IPS-15b (cell line): ENCODE results near the gene ZNF174.

Experiments
- H3K27me3 ChIP-seq: one replicate; pipeline ENCODE4 v1.6.1; 2013; ENCODE audit warnings: low read length; ENCODE audit not compliant: control insufficient read depth, insufficient read depth
- H3K36me3 ChIP-seq: one replicate; pipeline ENCODE4 v1.6.1; 2013; ENCODE audit warnings: low read length; ENCODE audit not compliant: control insufficient read depth, insufficient read depth
- H3K4me1 ChIP-seq: one replicate; pipeline ENCODE4 v1.6.1; 2013; ENCODE audit warnings: mild to moderate bottlenecking, low read length; ENCODE audit not compliant: control insufficient read depth, insufficient read depth
- H3K4me3 ChIP-seq: one replicate; pipeline ENCODE4 v1.5.1; 2013; ENCODE audit warnings: low read depth, low read length
- H3K9ac ChIP-seq: one replicate; pipeline ENCODE4 v1.6.1; 2013; ENCODE audit warnings: low read depth, mild to moderate bottlenecking, low read length
- H3K9me3 ChIP-seq: one replicate; pipeline ENCODE4 v1.6.1; 2013; ENCODE audit warnings: mild to moderate bottlenecking, low read length; ENCODE audit not compliant: control insufficient read depth, insufficient read depth

Gene ZNF174

DNA sequence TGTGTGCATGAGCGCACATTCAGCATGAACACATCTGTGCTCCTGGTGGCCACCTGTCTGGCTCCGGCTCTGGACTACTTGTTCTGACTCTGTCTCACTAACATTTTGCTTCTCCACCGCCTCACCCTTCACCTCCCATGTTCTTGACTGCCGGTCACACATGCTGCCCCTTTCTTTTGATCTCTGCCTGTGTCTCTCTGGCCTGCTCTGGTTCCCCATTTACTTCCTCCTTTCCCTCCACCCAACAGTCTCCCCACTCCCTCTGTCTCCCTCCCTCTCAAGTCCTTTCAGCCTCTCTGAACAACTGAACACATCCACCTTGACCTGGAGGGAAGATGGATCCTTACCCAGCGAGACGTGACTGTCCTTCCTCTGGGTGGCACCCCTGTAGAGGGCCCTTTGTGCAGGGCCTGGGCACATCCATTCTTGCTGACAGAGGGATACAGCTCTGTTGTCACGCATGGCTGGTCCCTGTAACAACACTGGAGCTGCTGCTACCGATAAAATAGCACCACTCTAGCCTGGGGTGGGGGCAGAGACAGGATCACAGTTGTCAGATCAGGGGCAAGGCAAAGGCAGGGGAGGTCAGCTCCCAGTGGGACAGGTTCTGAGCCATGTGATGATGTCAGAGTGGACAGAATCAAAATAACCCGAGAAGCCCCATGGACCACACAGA lies 11.2 kb upstream of the ZNF174 start:
- Histone ChIP-seq H3K4me1 (no peaks in the 10 kb centered on the region), H3K27me3 (no peaks in the 10 kb centered on the region), H3K9me3 (peaks cover 2% of the 10 kb centered on the region), H3K36me3 (peaks cover 22% of the 10 kb centered on the region), H3K4me3 (no peak overlapping the region), H3K9ac (no peak overlapping the region)

DNA sequence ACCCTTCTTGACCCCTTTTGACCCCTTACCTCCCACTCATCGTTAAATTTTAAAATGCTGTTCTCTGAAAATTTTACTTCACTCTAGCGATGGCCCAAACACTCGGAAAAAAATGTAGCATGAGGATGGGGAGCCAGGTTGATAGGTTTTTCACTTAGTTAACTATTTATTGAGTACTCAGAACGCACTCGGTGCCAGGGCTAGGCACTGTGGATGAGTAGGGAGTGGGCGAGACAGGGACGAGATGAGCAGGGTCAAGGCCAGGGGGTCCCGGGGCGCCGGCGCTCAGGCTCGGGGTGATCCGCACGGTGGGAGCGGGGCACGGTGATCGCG lies 603 bp upstream of the ZNF174 start:
- no peaks in the 10 kb centered on the region for H3K4me1 ChIP-seq
- H3K9ac ChIP-seq, result peak overlapping the region; percentile 81
- no peaks in the 10 kb centered on the region for H3K27me3 ChIP-seq
- peak overlapping the region; percentile 90 for H3K4me3 ChIP-seq
- H3K36me3 ChIP-seq, result peaks cover 23% of the 10 kb centered on the region
- H3K9me3 ChIP-seq, result no peaks in the 10 kb centered on the region

- Histone ChIP-seq H3K4me1 (no peaks in the 10 kb centered on the region), H3K36me3 (peaks cover 18% of the 10 kb centered on the region), H3K27me3 (no peaks in the 10 kb centered on the region), H3K4me3 (peak overlapping the region; percentile 90), H3K9me3 (peaks cover 7% of the 10 kb centered on the region), H3K9ac (peak overlapping the region; percentile 76)
Observed at GRCh38 chr16:3401719-3402397, 843 bp downstream of the ZNF174 start.

DNA sequence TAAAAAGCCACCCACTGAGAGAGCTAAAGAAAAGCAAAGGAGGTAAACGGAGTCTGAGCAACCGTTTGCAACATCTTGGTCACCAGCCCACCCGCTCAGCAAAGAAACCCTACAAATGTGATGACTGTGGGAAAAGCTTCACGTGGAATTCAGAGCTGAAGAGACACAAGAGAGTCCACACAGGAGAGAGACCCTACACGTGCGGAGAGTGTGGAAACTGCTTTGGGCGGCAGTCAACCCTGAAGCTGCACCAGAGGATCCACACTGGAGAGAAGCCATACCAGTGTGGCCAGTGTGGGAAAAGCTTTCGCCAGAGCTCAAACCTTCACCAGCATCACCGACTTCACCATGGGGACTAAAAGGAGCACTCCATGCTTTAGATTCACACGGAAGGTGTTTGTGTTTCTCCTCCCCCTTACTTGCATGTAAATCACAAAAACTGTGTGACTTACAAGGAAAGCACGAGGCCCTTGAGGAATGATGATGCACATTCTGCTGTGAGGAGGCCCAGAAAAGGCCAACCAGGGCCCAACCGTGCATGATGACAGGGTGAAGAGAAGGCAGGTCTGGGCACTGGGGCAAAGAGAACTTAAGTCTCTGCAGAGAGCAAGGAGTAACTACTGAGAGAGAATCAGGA lies 7.7 kb downstream of the ZNF174 start:
- Histone ChIP-seq H3K27me3 (no peaks in the 10 kb centered on the region), H3K36me3 (peaks cover 26% of the 10 kb centered on the region), H3K9me3 (peaks cover 25% of the 10 kb centered on the region)

GRCh38 chr16:3413730-3414379 lies 12.8 kb downstream of the ZNF174 start:
- no peaks in the 10 kb centered on the region for H3K4me1 ChIP-seq
- peaks cover 2% of the 10 kb centered on the region for H3K36me3 ChIP-seq
- peak overlapping the region; percentile 45 for H3K4me3 ChIP-seq
- peaks cover 5% of the 10 kb centered on the region for H3K9me3 ChIP-seq
- no peak overlapping the region for H3K9ac ChIP-seq
- H3K27me3 ChIP-seq, result no peaks in the 10 kb centered on the region

More for the DNA sequence above, 7.7 kb downstream of the ZNF174 start:
- H3K4me1 ChIP-seq, result no peaks in the 10 kb centered on the region
- no peak overlapping the region for H3K4me3 ChIP-seq
- no peak overlapping the region for H3K9ac ChIP-seq

DNA sequence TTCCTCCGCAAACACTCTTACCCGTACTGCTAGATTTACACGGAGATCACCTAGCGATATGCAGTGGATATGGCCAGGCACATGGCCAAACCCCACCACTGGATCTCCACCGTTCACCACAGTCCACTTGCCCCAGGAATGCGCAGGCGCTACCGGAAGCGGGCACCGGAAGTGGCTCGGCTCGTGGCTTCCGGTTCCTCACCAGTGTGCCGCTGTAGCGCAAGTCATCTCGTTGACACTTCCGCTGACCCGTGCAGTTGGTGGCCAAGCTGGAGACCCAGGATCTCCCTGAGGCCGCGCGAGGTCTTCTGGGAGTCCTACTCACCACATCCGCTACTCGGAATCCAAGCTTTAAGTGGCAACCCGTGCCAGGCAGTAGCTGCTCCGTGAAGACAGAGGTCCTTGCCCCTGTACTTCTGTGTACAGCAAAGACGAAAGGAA lies 30.8 kb downstream of the ZNF174 start:
- no peaks in the 10 kb centered on the region for H3K4me1 ChIP-seq
- no peaks in the 10 kb centered on the region for H3K27me3 ChIP-seq
- no peaks in the 10 kb centered on the region for H3K36me3 ChIP-seq
- H3K9ac ChIP-seq, result no peak overlapping the region
- H3K9me3 ChIP-seq, result no peaks in the 10 kb centered on the region
- H3K4me3 ChIP-seq, result no peak overlapping the region

DNA sequence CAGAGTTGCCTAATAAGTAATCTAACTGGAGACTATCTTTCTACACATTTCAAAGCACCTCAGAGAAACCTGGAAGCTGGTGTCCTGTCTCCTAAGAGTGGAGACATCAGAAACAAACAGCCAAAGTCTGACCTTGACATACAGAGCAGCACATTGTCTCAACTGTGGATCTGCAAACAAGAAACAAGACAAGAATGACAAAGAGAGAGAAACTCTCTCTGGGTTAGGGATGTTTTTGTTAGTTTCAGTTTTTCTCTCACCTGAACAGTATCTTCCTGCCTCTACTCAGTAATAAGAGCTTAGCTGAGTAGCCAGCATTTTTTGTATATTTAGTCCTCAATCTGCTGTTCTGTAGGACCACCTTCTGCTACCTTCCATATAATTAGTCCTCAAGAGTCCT lies 33.4 kb downstream of the ZNF174 start:
- no peak overlapping the region for H3K4me3 ChIP-seq
- no peaks in the 10 kb centered on the region for H3K27me3 ChIP-seq
- no peaks in the 10 kb centered on the region for H3K9me3 ChIP-seq
- no peak overlapping the region for H3K9ac ChIP-seq
- H3K36me3 ChIP-seq, result no peaks in the 10 kb centered on the region
- H3K4me1 ChIP-seq, result no peaks in the 10 kb centered on the region

DNA sequence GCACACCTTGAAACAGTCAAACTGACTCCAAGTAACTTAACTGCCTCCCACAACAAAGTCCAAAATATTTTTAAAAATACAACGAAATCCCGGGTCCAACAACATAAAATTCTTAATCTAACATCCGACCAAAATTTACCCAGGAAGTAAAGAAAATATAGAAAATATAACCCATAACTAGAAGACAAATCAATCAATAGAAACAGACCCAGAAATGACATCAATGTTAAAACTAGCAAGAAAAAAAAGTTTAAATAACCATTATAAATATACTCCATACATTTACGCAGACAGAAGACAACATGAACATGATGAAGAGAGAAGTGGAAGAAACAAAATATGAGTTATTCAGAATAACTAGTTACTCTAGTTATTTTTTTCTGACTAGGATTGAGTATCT lies 38.6 kb downstream of the ZNF174 start:
- Histone ChIP-seq H3K36me3 (peaks cover 3% of the 10 kb centered on the region), H3K4me3 (no peak overlapping the region), H3K27me3 (no peaks in the 10 kb centered on the region), H3K9ac (no peak overlapping the region), H3K9me3 (no peaks in the 10 kb centered on the region), H3K4me1 (no peaks in the 10 kb centered on the region)

- H3K27me3 ChIP-seq, result no peaks in the 10 kb centered on the region
- peaks cover 3% of the 10 kb centered on the region for H3K36me3 ChIP-seq
- H3K9me3 ChIP-seq, result no peaks in the 10 kb centered on the region
- peak within 1 kb of the TSS; percentile 70 for H3K9ac ChIP-seq
- H3K4me3 ChIP-seq, result peak within 1 kb of the TSS; percentile 87
- H3K4me1 ChIP-seq, result no peaks in the 10 kb centered on the region
Observed at GRCh38 chr16:3443108-3444031, 42.4 kb downstream of the ZNF174 start, which contains the start of the genes NAA60 and ZNF597. Gene NAA60 (plus strand): TSS chr16:3443680. CDS start chr16:3476228, 32,548 bp downstream. Gene ZNF597 (minus strand): TSS chr16:3443504. CDS start chr16:3443153, 351 bp downstream.

GRCh38 chr16:3444032-3444388 lies 43.0 kb downstream of the ZNF174 start:
- H3K9me3 ChIP-seq, result no peaks in the 10 kb centered on the region
- H3K27me3 ChIP-seq, result no peaks in the 10 kb centered on the region
- peak overlapping the region; percentile 87 for H3K4me3 ChIP-seq
- peaks cover 3% of the 10 kb centered on the region for H3K36me3 ChIP-seq
- H3K4me1 ChIP-seq, result no peaks in the 10 kb centered on the region
- peak overlapping the region; percentile 70 for H3K9ac ChIP-seq

DNA sequence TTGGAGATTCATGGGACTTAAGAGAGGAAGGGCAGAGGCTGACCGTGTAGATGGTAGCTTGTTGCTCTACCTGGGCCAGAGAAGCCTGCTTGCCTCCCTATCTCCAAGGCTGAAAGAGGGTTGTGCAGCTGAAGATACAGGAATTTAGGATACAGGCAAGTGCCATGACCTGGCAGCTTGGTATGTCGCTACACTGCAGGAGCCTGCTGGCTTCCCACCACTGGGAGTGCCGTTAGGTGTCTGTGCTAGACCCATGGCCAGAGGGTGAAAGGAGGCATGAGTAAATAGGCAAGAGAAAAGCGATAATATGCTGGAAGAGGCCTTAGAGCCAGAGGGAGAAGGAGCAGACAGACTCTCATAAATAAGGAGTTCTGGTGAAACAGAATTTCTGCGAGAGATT lies 53.1 kb downstream of the ZNF174 start:
- H3K4me1 ChIP-seq, result peaks cover 4% of the 10 kb centered on the region
- no peaks in the 10 kb centered on the region for H3K9me3 ChIP-seq
- no peaks in the 10 kb centered on the region for H3K27me3 ChIP-seq
- no peak overlapping the region for H3K9ac ChIP-seq
- no peak overlapping the region for H3K4me3 ChIP-seq
- H3K36me3 ChIP-seq, result no peaks in the 10 kb centered on the region
